Stimulated activated CD4-positive, alpha-beta T cell treated with anti-CD3 and anti-CD28 coated beads, Interleukin-1b, Interleukin-23, amount 100 ng/mL, for 4 hours (primary cell): ENCODE data around the gene QSOX1.

Source experiments
- DNase-seq, 2 donors: peaks; one replicate each; pipeline ENCODE4 v3.0.0-alpha.2; 2020; ENCODE audit warnings: low read depth in 2 of 2

Gene QSOX1

GRCh38 chr1:180169640-180170195 is 15.0 kb downstream of the QSOX1 start:
- DNase-seq: no peak

DNA sequence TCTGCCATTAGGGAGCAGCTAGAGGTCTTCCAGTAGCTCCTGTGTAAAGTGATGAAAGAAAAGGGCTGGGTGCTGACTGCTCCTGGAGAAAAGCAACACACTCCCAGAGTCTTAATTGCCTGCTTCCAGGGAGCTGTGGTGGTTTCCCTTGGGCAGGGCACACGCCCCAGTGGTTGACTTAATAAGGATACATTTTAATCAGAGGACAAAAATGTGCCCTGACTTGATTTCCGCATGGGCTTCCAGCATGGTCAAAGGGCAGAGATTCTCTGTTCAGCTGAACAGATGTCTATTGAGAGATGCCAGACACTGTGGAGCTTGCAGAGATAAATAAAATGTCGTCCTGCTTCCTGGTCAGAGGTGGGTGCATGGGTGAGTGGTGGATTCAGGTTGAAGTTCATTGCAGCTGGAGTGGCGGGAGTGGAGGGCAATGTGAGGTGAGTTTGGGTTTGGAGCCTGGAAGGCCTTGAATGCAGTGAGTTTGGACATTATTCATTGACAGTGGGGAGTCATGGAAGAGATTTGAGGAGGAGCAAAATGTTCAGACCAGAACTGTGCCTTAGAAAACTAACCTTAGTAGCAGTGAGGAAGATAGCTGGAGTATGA is 16.0 kb downstream of the QSOX1 start:
- no peak for DNase-seq

- DNase-seq: no peak
These were observed 17.0 kb downstream of the QSOX1 start for GRCh38 chr1:180171691-180172090.

DNA sequence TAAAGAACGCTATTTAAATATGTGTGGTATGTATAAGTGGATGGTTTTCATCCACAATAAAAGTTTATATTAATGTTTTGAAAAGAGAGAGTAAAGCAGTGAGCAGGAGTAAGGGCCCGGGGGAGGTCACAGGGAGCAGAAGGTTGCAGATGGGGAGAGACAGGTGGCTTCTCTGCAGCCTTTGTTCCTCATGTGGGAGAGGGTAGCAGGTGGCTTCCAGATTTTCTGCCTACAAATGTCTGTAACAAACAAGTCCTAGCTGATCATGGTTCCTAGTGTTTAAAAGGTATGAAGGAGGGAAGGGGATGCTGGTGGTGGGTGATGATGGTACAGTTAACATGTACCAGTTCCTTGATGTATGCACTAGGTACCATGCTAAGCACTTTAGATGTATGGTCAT is 18.8 kb downstream of the QSOX1 start:
- no peak for DNase-seq

DNA sequence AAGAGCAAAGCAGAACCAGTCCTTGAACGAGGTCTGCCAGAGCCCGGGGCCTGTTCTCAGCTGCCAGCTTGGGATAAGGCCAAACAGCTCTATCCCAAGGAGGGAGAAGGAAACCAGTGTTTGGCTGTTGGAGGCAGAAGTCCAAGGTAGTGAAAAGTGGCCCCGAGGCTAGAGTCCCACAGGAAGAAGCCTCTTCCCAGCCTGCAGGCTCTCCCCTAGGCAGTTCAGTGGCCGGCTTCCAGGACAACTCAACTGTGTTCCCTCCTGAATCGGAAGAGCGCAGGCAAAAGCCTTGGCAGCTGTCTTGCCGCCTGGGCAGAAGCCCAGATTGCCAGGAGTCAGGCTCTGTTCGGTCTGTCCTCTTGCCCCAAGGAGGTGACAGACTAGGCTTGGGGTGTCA is 19.3 kb downstream of the QSOX1 start:
- no peak for DNase-seq

GRCh38 chr1:180175291-180175690 is 20.6 kb downstream of the QSOX1 start:
- no peak for DNase-seq

DNA sequence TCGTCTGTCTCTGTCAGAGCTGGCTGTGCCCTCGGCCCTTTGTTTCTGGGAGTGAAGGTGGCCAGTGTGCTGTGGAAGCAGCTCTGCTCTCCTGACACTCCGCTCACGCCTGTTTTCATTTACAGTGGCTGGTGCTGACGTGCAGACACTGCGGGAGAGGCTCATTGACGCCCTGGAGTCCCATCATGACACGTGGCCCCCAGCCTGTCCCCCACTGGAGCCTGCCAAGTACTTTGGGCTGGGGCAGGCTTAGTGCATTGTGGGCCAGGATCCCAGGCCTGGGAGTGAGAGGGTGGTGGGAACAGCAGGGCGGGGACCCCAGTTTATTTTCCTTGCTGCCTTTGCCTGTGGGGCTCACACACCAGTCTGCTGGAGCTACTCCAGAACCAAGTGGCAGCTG is 21.1 kb downstream of the QSOX1 start:
- DNase-seq: no peak

GRCh38 chr1:180176965-180177364 is 22.3 kb downstream of the QSOX1 start:
- DNase-seq: no peak

DNA sequence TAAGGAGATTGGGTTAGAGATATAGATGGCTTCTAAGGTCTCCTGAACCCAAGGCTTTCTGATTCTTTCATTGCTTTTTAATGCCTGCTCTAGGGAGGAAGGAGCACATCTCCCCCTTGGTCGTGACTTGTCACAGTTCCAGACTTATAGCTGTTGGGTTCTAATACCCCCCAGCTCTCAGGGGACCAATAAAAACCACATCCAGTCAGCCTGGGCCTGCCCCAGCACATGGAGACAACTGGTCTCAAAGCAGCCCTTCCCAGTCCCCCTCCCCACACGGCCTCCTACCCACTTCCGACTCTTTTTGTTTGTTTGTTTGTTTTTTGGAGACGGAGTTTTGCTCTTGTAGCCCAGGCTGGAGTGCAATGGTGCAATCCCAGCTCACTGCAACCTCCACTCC is 23.3 kb downstream of the QSOX1 start:
- DNase-seq: no peak

- DNase-seq: peak; percentile 58 to 59
These were observed 24.0 kb downstream of the QSOX1 start for GRCh38 chr1:180178511-180179161.

DNA sequence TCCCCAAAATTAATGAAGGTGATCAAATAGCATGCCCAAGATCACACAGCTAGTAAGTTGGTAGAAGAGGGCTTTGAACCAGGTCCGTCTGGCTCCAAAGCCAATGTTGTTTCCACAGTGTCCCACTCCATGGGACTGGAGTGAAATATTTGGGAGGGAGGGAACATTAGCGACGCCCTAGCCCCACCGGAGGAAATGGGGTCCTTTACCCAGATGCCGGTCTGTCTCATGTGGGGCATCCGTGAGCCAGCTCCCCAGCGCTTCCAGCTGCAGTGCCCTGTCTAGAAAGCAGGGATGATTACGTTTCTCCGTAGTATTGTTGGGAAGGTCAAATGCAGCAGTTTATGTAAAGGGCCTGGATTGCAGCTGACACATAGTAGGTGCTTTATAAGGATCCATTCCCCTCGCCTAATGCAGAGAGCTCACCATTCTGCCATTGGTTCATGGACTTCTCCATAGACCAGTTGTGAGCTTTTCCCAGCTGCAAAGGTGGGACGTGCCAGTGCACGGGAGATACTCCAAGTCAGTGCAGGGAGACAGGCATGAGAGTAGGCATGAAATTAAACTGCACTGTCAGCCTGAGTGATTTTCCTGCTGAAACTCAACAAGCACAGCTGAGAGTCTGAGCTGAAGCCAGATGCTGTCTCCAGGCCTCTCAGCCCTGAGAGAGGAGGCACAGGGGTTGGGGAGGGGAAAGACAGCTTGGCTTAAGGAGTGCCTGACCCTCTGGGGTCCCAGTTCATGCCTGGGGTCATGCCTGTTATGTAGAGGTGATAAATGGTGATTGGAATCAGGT is 24.7 kb downstream of the QSOX1 start:
- DNase-seq: no peak

DNA sequence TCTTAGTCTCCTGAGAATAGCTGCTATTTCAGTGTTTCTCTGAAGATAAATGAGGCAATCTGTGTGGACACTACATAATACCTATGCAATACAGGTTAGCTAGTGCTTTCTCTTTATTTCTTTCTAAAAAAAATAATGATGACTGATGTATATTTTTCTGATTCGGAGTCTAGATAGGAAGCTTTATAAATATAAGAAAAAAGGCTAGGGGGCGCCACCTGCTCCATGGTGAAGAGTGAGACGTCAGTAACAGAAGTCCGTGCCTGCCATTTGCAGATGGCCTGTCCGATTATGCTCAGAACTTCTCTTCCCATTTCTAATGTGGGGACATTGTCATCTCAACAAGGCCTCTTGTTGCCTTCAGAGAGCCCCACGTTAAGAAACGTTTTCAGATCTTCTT is 26.4 kb downstream of the QSOX1 start:
- no peak for DNase-seq

GRCh38 chr1:180181996-180182642 is 27.4 kb downstream of the QSOX1 start:
- no peak for DNase-seq

GRCh38 chr1:180182643-180183311 is 28.1 kb downstream of the QSOX1 start:
- DNase-seq: no peak

GRCh38 chr1:180183426-180183825 is 28.8 kb downstream of the QSOX1 start:
- DNase-seq: no peak

- no peak for DNase-seq
These were observed 29.4 kb downstream of the QSOX1 start for GRCh38 chr1:180184041-180184440.

GRCh38 chr1:180185281-180185680 is 30.6 kb downstream of the QSOX1 start:
- no peak for DNase-seq

DNA sequence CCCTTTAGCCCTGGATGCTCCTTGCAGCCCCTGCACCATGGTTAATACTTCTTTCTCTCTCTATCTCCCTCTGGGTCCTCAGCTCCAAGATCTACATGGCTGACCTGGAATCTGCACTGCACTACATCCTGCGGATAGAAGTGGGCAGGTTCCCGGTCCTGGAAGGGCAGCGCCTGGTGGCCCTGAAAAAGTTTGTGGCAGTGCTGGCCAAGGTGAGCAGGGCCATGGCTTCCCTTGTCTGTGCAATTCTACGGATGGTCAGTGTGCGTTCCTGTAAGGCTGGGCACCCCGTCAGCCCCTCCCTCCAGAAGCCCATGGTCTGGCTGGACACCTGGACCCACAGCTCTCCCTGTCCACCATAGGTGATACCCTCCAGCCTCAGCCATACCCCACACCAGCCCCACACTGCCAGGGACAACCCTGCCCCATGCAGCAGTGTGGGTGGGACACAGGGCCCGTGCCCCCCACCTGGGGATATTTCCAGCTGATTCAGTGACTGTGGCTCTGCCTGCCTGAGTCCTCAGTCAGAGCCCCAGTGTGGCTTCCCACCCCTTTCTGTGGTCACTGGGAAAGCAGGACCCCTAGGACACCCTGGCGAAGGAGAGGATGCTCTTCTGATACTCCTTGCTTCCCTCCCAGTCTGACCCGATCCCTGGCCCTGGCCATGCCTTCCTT is 31.4 kb downstream of the QSOX1 start:
- DNase-seq: no peak

DNA sequence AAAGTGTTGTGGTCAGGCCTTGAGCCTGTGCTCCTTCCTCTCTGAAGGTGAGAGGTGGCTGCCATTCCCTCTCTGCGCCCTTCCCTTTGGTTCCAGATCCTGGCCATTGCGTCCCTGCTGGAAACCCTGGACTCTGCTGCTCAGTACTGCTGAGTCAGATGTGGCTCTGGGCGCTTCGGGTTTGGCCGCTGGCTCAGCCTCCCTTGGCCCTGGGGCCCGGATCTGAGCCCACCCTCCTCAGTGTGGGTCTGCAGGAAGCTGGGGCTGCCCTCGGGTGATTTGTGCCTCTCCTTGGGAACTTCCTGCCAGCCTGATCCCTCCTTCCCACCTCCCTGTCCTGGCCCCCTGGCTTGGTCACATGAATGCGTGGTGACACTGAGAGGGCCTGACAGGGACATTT is 32.2 kb downstream of the QSOX1 start:
- DNase-seq: no peak

GRCh38 chr1:180187626-180188025 is 33.0 kb downstream of the QSOX1 start:
- no peak for DNase-seq

DNA sequence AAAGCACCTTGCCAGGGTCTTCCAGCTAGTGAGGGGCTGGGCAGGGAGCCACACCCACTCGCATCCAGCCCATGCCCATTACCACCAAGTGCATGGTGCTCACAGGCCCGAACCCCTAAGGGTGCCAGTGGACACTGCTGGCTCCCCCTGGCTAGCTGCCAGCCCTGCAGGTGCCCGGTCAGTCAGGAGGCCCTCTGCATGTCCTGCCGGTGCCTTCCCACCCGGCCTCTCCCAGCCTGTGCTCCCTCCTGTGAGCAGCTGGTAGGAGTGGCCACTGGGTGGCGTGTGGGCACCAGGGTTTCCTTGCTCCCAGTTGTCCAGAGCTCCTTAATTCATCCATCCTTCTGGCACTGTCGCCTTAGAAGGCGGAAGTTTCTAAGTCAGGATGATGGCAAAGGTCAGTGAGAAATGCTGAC is 33.4 kb downstream of the QSOX1 start:
- DNase-seq: no peak
